HEK293 (cell line): ENCODE measurements around the gene PCBP3.

Experiments used
- CTCF ChIA-PET: fragments of 350-600 bp; formaldehyde crosslinking; extraction: SDS; loops from one replicate; lab custom pipeline; 2021; ENCODE audit warnings: antibody characterized with exemption; lab: Yijun Ruan, JAX
- POLR2A ChIA-PET: fragments of 300-600 bp; formaldehyde crosslinking; extraction: SDS; loops from one replicate; lab custom pipeline; 2020; ENCODE audit warnings: antibody characterized with exemption, inconsistent platforms; lab: Yijun Ruan, JAX
- H3K27ac ChIP-seq: fragments of 200-500 bp; sonication (Bioruptor generic); 2 replicates; pipeline ENCODE4 v1.5.1; 2014; ENCODE audit warnings: low read depth, low read length, control low read depth, inconsistent platforms; ENCODE audit errors: extremely low read depth
- H3K36me3 ChIP-seq, 2 experiments: fragments of 200-500 bp in 1 of 2; sonication (Bioruptor generic) in 1 of 2; 1 replicate in 1 of 2; 2 replicates in 1 of 2; pipeline ENCODE4 v1.5.1; 2014 to 2017; ENCODE audit warnings: inconsistent platforms in 2 of 2, low read length in 2 of 2; ENCODE audit not compliant: control insufficient read depth in 2 of 2, insufficient read depth in 1 of 2
- H3K4me1 ChIP-seq: fragments of 200-500 bp; sonication (Bioruptor generic); 2 replicates; pipeline ENCODE4 v1.5.1; 2014; ENCODE audit warnings: mild to moderate bottlenecking, low read length, inconsistent platforms; ENCODE audit not compliant: control insufficient read depth, insufficient read depth
- H3K4me3 ChIP-seq: 2 replicates; pipeline ENCODE4 v1.5.1; 2011; ENCODE audit warnings: low read depth, mild to moderate bottlenecking, control low read depth, low read length, moderate library complexity
- H3K9me3 ChIP-seq: fragments of 200-500 bp; sonication (Bioruptor generic); 2 replicates; pipeline ENCODE4 v1.5.1; 2014; ENCODE audit warnings: low read depth, low read length, inconsistent platforms; ENCODE audit not compliant: control insufficient read depth, insufficient read depth
- BCL11B ChIP-seq: fragments of 450-650 bp; formaldehyde crosslinking; IDR thresholded peaks from 2 replicates; pipeline ENCODE4 v1.5.1; 2016; ENCODE audit warnings: low read depth, missing biosample characterization, missing genetic modification characterization
- KLF8 ChIP-seq: fragments of 450-650 bp; formaldehyde crosslinking; IDR thresholded peaks from 2 replicates; pipeline ENCODE4 v1.5.1; 2016; ENCODE audit warnings: missing biosample characterization, missing genetic modification characterization
- SALL2 ChIP-seq: fragments of 450-650 bp; formaldehyde crosslinking; IDR thresholded peaks from 2 replicates; pipeline ENCODE4 v1.5.0; 2017; ENCODE audit warnings: missing biosample characterization, mild to moderate bottlenecking, missing genetic modification characterization, borderline replicate concordance
- ZBTB11 ChIP-seq: fragments of 450-650 bp; formaldehyde crosslinking; conservative IDR thresholded peaks from 2 replicates; pipeline ENCODE4 v1.5.1; 2016; ENCODE audit warnings: low read depth, missing biosample characterization, missing genetic modification characterization
- ZFP37 ChIP-seq: fragments of 450-650 bp; formaldehyde crosslinking; IDR thresholded peaks from 2 replicates; pipeline ENCODE4 v1.5.1; 2016; ENCODE audit warnings: missing biosample characterization, missing genetic modification characterization
- ZFP41 ChIP-seq: fragments of 450-650 bp; formaldehyde crosslinking; IDR thresholded peaks from 2 replicates; pipeline ENCODE4 v1.5.1; 2016; ENCODE audit warnings: missing biosample characterization, missing genetic modification characterization, borderline replicate concordance
- ZNF140 ChIP-seq: fragments of 450-650 bp; formaldehyde crosslinking; IDR thresholded peaks from 2 replicates; pipeline ENCODE4 v1.5.1; 2016; ENCODE audit warnings: missing biosample characterization, missing genetic modification characterization
- ZNF174 ChIP-seq: fragments of 450-650 bp; formaldehyde crosslinking; IDR thresholded peaks from 2 replicates; pipeline ENCODE4 v1.5.0; 2017; ENCODE audit warnings: missing biosample characterization, mild to moderate bottlenecking, missing genetic modification characterization
- ZNF2 ChIP-seq: fragments of 450-650 bp; formaldehyde crosslinking; IDR thresholded peaks from 2 replicates; pipeline ENCODE4 v1.5.1; 2016; ENCODE audit warnings: missing biosample characterization, missing genetic modification characterization
- ZNF24 ChIP-seq: fragments of 450-650 bp; formaldehyde crosslinking; IDR thresholded peaks from 2 replicates; pipeline ENCODE4 v1.5.1; 2016; ENCODE audit warnings: missing biosample characterization, missing genetic modification characterization
- ZNF26 ChIP-seq: fragments of 450-650 bp; formaldehyde crosslinking; IDR thresholded peaks from 2 replicates; pipeline ENCODE4 v1.5.1; 2016; ENCODE audit warnings: missing biosample characterization, missing genetic modification characterization
- ZNF521 ChIP-seq: fragments of 450-650 bp; formaldehyde crosslinking; IDR thresholded peaks from 2 replicates; pipeline ENCODE4 v1.5.1; 2017; ENCODE audit warnings: missing biosample characterization, mild to moderate bottlenecking, missing genetic modification characterization
- ZNF529 ChIP-seq: fragments of 450-650 bp; formaldehyde crosslinking; IDR thresholded peaks from 2 replicates; pipeline ENCODE4 v1.5.1; 2017; ENCODE audit warnings: missing genetic modification characterization, missing biosample characterization; ENCODE audit not compliant: insufficient replicate concordance
- ZNF558 ChIP-seq: fragments of 450-650 bp; formaldehyde crosslinking; IDR thresholded peaks from 2 replicates; pipeline ENCODE4 v1.5.1; 2016; ENCODE audit warnings: missing biosample characterization, missing genetic modification characterization
- ZNF571 ChIP-seq: fragments of 450-650 bp; formaldehyde crosslinking; IDR thresholded peaks from 2 replicates; pipeline ENCODE4 v1.5.0; 2017; ENCODE audit warnings: missing biosample characterization, missing genetic modification characterization
- ZNF585B ChIP-seq: fragments of 450-650 bp; formaldehyde crosslinking; IDR thresholded peaks from 2 replicates; pipeline ENCODE4 v1.5.1; 2016; ENCODE audit warnings: missing biosample characterization, missing genetic modification characterization
- ZNF768 ChIP-seq: fragments of 450-650 bp; formaldehyde crosslinking; IDR thresholded peaks from 2 replicates; pipeline ENCODE4 v1.5.1; 2018; ENCODE audit warnings: missing biosample characterization, mild to moderate bottlenecking, missing genetic modification characterization
- ZSCAN16 ChIP-seq: fragments of 450-650 bp; formaldehyde crosslinking; IDR thresholded peaks from 2 replicates; pipeline ENCODE4 v1.5.1; 2016; ENCODE audit warnings: missing biosample characterization, missing genetic modification characterization
- ZSCAN18 ChIP-seq: fragments of 450-650 bp; formaldehyde crosslinking; IDR thresholded peaks from 2 replicates; pipeline ENCODE4 v1.5.1; 2016; ENCODE audit warnings: missing biosample characterization, missing genetic modification characterization
- TF ChIP-seq, protein P1 (sequence below): fragments of 450-650 bp; formaldehyde crosslinking; IDR thresholded peaks from 2 replicates; pipeline ENCODE4 v1.5.1; 2016; ENCODE audit warnings: missing biosample characterization, missing genetic modification characterization
- TF ChIP-seq, protein P2 (sequence below): fragments of 450-650 bp; formaldehyde crosslinking; IDR thresholded peaks from 2 replicates; pipeline ENCODE4 v1.5.1; 2016; ENCODE audit warnings: missing biosample characterization, missing genetic modification characterization

Gene PCBP3

GRCh38 chr21:45918835-45919447 lies 275.4 kb downstream of the PCBP3 start:
- ChIA-PET CTCF (interaction anchor here (0.9 kb wide), 1 partner anchor 91 kb away, joined by 6 read pairs; no protein-coding TSS in a partner anchor), POLR2A (no interaction called here)
- no peaks in the 10 kb centered on the region for H3K4me1 ChIP-seq
- H3K4me3 ChIP-seq, result no peak overlapping the region
- no peaks in the 10 kb centered on the region for H3K9me3 ChIP-seq
- H3K36me3 ChIP-seq, result no peaks in the 10 kb centered on the region
- H3K27ac ChIP-seq, result no peak overlapping the region
- TF ChIP-seq ZFP37 (tag by site-specific recombination) (no peak), ZNF140 (tag by site-specific recombination) (no peak), ZNF529 (tag by site-specific recombination) (no peak), ZNF571 (no peak)
- TF ChIP-seq, protein P1, sequence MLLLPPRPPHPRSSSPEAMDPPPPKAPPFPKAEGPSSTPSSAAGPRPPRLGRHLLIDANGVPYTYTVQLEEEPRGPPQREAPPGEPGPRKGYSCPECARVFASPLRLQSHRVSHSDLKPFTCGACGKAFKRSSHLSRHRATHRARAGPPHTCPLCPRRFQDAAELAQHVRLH (tag by site-specific recombination), result no peak
- TF ChIP-seq, protein P2, sequence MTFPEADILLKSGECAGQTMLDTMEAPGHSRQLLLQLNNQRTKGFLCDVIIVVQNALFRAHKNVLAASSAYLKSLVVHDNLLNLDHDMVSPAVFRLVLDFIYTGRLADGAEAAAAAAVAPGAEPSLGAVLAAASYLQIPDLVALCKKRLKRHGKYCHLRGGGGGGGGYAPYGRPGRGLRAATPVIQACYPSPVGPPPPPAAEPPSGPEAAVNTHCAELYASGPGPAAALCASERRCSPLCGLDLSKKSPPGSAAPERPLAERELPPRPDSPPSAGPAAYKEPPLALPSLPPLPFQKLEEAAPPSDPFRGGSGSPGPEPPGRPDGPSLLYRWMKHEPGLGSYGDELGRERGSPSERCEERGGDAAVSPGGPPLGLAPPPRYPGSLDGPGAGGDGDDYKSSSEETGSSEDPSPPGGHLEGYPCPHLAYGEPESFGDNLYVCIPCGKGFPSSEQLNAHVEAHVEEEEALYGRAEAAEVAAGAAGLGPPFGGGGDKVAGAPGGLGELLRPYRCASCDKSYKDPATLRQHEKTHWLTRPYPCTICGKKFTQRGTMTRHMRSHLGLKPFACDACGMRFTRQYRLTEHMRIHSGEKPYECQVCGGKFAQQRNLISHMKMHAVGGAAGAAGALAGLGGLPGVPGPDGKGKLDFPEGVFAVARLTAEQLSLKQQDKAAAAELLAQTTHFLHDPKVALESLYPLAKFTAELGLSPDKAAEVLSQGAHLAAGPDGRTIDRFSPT (tag by site-specific recombination), result no peak
- TF ChIP-seq, all 188 proteins: peak for 0

DNA sequence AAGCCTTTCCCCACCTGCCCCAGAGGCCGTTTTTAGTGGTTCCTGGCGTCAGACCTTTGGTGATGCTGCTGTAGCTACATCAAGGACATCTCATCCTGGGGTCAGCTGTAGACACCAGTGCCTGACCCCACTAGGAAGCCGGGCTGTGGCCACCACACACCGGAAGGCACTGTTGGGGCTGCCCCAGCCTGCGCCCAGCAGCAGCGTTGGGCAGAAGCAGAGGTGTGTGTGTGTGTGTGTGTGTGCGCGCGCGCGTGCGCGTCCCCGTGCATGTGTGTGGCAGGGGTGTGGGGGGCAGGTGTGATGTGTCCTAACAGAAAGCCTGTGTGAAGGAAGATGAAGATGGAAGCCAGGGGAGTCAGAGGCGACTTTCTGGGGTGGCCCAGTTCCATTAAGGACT lies 276.1 kb downstream of the PCBP3 start:
- no peak for TF ChIP-seq ZBTB11 (tag by site-specific recombination)
- TF ChIP-seq ZSCAN16 (tag by site-specific recombination), result no peak
- no peak for TF ChIP-seq ZNF2 (tag by site-specific recombination)
- TF ChIP-seq ZNF558 (tag by site-specific recombination), result no peak
- TF ChIP-seq ZNF768, result no peak
- no peak for TF ChIP-seq BCL11B
- no peak for TF ChIP-seq KLF8 (tag by site-specific recombination)
- Histone ChIP-seq H3K4me1 (no peaks in the 10 kb centered on the region), H3K9me3 (no peaks in the 10 kb centered on the region), H3K4me3 (no peak overlapping the region), H3K27ac (no peak overlapping the region), H3K36me3 (no peaks in the 10 kb centered on the region)
- ChIA-PET POLR2A (no interaction called here), CTCF (interaction anchor here (0.9 kb wide), 1 partner anchor 92 kb away, joined by 6 read pairs; no protein-coding TSS in a partner anchor)

- no peak overlapping the region for H3K4me3 ChIP-seq
- ChIA-PET POLR2A (no interaction called here), CTCF (interaction anchor here (0.6 to 3.0 kb wide), 14 partner anchors 9 to 959 kb away, joined by 3 to 10 read pairs (median 4); no protein-coding TSS in a partner anchor)
- H3K36me3 ChIP-seq, result no peaks in the 10 kb centered on the region
- no peaks in the 10 kb centered on the region for H3K9me3 ChIP-seq
- no peaks in the 10 kb centered on the region for H3K4me1 ChIP-seq
- no peak overlapping the region for H3K27ac ChIP-seq
- TF ChIP-seq ZNF24 (tag by site-specific recombination), result no peak
- no peak for TF ChIP-seq ZSCAN18 (tag by site-specific recombination)
- no peak for TF ChIP-seq ZNF521 (tag by site-specific recombination)
- TF ChIP-seq ZNF768, result no peak
- TF ChIP-seq ZNF174 (tag by site-specific recombination), result no peak
- TF ChIP-seq ZNF585B (tag by site-specific recombination), result no peak
- TF ChIP-seq ZFP41, result no peak
- no peak for TF ChIP-seq ZNF26 (tag by site-specific recombination)
- no peak for TF ChIP-seq SALL2 (tag by site-specific recombination)
These were observed 277.5 kb downstream of the PCBP3 start for GRCh38 chr21:45920824-45921600.
